ENCODE measurements around the gene RAN.

DNA sequence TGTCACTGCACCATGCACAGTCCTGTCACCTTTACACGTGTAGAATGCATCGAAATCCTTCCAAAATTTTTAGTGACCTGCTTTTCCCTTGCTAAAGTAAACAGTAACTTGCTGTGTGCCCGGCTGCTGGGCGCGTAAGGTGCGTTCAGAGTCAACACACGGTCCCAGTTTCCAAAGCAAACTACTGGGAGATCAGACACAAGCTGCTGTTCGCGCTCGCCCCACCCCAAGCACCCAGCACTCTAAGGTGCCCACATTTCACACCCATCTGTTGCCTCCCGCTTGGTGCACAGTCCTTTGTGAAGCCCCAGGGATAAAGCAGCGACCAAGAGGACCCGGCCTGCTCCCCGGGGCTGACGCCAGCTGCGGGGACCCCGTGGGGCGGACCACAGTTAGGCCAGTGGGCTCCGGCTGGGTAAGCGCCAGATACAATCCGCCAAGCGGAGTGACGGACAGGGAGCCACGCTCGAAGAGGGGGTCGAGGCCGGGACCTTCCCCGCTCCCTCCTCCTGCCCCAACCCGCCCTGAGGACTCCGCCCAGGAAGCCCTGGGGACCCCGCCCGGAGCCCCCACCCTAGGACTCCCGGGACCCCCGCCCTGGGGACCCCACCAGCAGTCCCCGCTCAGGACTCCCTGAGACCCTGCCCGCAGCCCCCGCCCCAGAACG is 33.4 kb upstream of the RAN start:
- TF ChIP-seq, protein P1, sequence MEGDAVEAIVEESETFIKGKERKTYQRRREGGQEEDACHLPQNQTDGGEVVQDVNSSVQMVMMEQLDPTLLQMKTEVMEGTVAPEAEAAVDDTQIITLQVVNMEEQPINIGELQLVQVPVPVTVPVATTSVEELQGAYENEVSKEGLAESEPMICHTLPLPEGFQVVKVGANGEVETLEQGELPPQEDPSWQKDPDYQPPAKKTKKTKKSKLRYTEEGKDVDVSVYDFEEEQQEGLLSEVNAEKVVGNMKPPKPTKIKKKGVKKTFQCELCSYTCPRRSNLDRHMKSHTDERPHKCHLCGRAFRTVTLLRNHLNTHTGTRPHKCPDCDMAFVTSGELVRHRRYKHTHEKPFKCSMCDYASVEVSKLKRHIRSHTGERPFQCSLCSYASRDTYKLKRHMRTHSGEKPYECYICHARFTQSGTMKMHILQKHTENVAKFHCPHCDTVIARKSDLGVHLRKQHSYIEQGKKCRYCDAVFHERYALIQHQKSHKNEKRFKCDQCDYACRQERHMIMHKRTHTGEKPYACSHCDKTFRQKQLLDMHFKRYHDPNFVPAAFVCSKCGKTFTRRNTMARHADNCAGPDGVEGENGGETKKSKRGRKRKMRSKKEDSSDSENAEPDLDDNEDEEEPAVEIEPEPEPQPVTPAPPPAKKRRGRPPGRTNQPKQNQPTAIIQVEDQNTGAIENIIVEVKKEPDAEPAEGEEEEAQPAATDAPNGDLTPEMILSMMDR (IDR thresholded peaks at IDR 0.05): no peak
- no peak for TF ChIP-seq POLR2A (IDR thresholded peaks at IDR 0.05)

All from testis (tissue), 2 donors.